Gastroesophageal sphincter (tissue), 3 donors: ENCODE measurements around the gene GON4L.
"Not testable (repeated sequence)": the region's sequence is repeated elsewhere in the genome, so short reads cannot be mapped to it uniquely, and the experiment has no call there.

Source experiments
- CTCF ChIP-seq, 4 experiments: fragments of 200-600 bp in 2 of 4; fragments of 450-650 bp in 2 of 4; sonication (generic) in 1 of 4; IDR thresholded peaks; one replicate each; pipeline ENCODE4 v1.5.1; 2017 to 2019; ENCODE audit warnings: antibody characterized with exemption in 4 of 4, mild to moderate bottlenecking in 2 of 4, moderate library complexity in 2 of 4
- EP300 ChIP-seq: sonication (generic); formaldehyde crosslinking; IDR thresholded peaks from one replicate; pipeline ENCODE4 v1.6.1; 2017; ENCODE audit warnings: antibody characterized with exemption, mild to moderate bottlenecking
- POLR2A ChIP-seq, 2 donors: fragments of 450-650 bp; IDR thresholded peaks; one replicate each; pipeline ENCODE4 v1.6.1; 2017; ENCODE audit warnings: antibody characterized with exemption in 2 of 2, mild to moderate bottlenecking in 2 of 2, moderate library complexity in 1 of 2

- TF ChIP-seq CTCF (IDR thresholded peaks at IDR 0.05); EP300; POLR2A (IDR thresholded peaks at IDR 0.05): not testable (repeated sequence)
Measured at GRCh38 chr1:155711457-155711856, 145.6 kb downstream of the GON4L start.
